Loucy (cell line): ENCODE data around the gene PHLDB1.

Source experiments
- H2AFZ ChIP-seq: fragments of 200-600 bp; sonication (generic); 2 replicates; pipeline ENCODE4 v1.6.0; 2016; ENCODE audit warnings: antibody characterized with exemption, mild to moderate bottlenecking, low read length, moderate library complexity
- H3F3A ChIP-seq: fragments of 200-600 bp; 2 replicates; pipeline ENCODE4 v1.6.0; 2016; ENCODE audit warnings: antibody characterized with exemption, low read depth, mild to moderate bottlenecking
- H3K27me3 ChIP-seq: fragments of 200-600 bp; sonication (generic); 2 replicates; pipeline ENCODE4 v1.6.1; 2014; ENCODE audit warnings: low read length, mild to moderate bottlenecking; ENCODE audit not compliant: insufficient read depth, poor library complexity, severe bottlenecking
- H3K36me3 ChIP-seq: fragments of 200-600 bp; sonication (generic); 2 replicates; pipeline ENCODE4 v1.6.1; 2016; ENCODE audit warnings: low read length; ENCODE audit not compliant: insufficient read depth
- H3K4me1 ChIP-seq: fragments of 200-600 bp; sonication (generic); 2 replicates; pipeline ENCODE4 v1.5.1; 2014; ENCODE audit warnings: low read length, mild to moderate bottlenecking; ENCODE audit not compliant: insufficient read depth, poor library complexity, severe bottlenecking
- H3K4me2 ChIP-seq: fragments of 200-600 bp; sonication (generic); 2 replicates; pipeline ENCODE4 v1.6.0; 2014; ENCODE audit warnings: antibody characterized with exemption, low read length, low read depth, mild to moderate bottlenecking; ENCODE audit not compliant: poor library complexity, severe bottlenecking
- H3K4me3 ChIP-seq: fragments of 200-600 bp; sonication (generic); 2 replicates; pipeline ENCODE4 v1.5.1; 2014; ENCODE audit warnings: low read length, mild to moderate bottlenecking, mixed read lengths; ENCODE audit not compliant: poor library complexity, severe bottlenecking
- H3K79me2 ChIP-seq: fragments of 200-600 bp; sonication (generic); 2 replicates; pipeline ENCODE4 v1.6.1; 2014; ENCODE audit warnings: low read length; ENCODE audit not compliant: insufficient read depth
- H3K9ac ChIP-seq: fragments of 200-600 bp; sonication (generic); 2 replicates; pipeline ENCODE4 v1.6.0; 2014; ENCODE audit warnings: mild to moderate bottlenecking, low read depth, low read length, moderate library complexity; ENCODE audit not compliant: poor library complexity, severe bottlenecking
- H3K9me2 ChIP-seq: fragments of 200-600 bp; sonication (generic); replicated peaks from 2 replicates; pipeline ENCODE4 v1.6.1; 2016; ENCODE audit warnings: low read depth, low read length, mixed read lengths
- H3K9me3 ChIP-seq: fragments of 200-600 bp; sonication (generic); 2 replicates; pipeline ENCODE4 v1.6.1; 2014; ENCODE audit warnings: mild to moderate bottlenecking, antibody characterized with exemption, low read length, low read depth; ENCODE audit not compliant: insufficient read depth
- H4K20me1 ChIP-seq: fragments of 200-600 bp; sonication (generic); 2 replicates; pipeline ENCODE4 v1.6.0; 2014; ENCODE audit warnings: antibody characterized with exemption, low read length, mild to moderate bottlenecking; ENCODE audit not compliant: insufficient read depth, poor library complexity, severe bottlenecking
- CTCF ChIP-seq: fragments of 200-600 bp; sonication (generic); conservative IDR thresholded peaks from 2 replicates; pipeline ENCODE4 v1.5.1; 2014; ENCODE audit warnings: mild to moderate bottlenecking, antibody characterized with exemption, low read length
- EZH2phosphoT487 ChIP-seq: fragments of 200-600 bp; IDR thresholded peaks from 2 replicates; pipeline ENCODE4 v1.6.1; 2018; ENCODE audit warnings: antibody characterized with exemption, mild to moderate bottlenecking, moderate library complexity, borderline replicate concordance

The PHLDB1 gene

DNA sequence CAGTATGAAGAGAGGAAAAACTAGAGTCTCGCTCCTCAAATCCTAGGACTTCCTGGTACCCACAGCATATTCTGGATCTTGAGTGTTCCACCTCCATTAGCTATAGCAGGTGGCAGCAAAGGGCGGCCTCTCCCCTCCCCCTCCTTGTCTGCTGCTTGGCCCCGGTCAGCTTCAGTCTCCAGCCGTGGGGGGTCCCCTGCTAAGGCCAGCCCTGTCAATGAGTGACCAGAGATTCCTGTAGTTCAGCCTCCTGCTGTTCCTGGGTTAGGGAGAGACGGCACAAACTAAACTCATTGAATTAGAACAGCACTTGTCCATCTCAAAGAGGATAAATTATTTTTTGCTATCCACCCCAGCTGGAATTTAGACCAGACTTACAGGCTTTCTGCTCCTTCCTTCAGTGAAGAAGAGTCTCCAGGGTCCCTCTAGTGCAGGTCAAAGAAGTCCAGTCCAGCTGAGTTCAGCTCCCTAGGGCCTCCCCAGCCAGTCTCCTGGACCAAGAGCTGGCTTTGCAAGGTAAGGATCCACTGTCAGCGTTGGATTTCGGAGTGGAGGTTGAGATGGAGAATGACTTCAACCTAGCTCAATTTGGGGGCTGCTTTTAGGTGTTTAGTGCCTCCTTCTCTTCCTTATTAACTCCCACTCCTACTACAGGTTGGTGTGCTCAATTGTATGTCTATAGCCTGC lies 1.1 kb upstream of the PHLDB1 start:
- Histone ChIP-seq H3K27me3 (peaks cover 26% of the 10 kb centered on the region), H3K9ac (no peak overlapping the region), H3K9me3 (no peaks in the 10 kb centered on the region), H4K20me1 (no peaks in the 10 kb centered on the region), H3K4me1 (no peaks in the 10 kb centered on the region), H3K36me3 (peaks cover 12% of the 10 kb centered on the region; the same call in 1 of the 2 replicates), H3K9me2 (no peaks in the 10 kb centered on the region), H3K4me2 (no peak overlapping the region), H3K4me3 (no peak overlapping the region), H3F3A (no peaks in the 10 kb centered on the region), H2AFZ (no peak overlapping the region), H3K79me2 (no peaks in the 10 kb centered on the region)
- TF ChIP-seq CTCF (no peak), EZH2phosphoT487 (no peak)

GRCh38 chr11:118606844-118607228 lies 579 bp upstream of the PHLDB1 start:
- Histone ChIP-seq H3K9me2 (no peaks in the 10 kb centered on the region), H3K9me3 (no peaks in the 10 kb centered on the region), H3K27me3 (peaks cover 26% of the 10 kb centered on the region), H3K4me3 (no peak overlapping the region), H3K36me3 (peaks cover 6% of the 10 kb centered on the region; the same call in 1 of the 2 replicates), H3K4me1 (no peaks in the 10 kb centered on the region), H2AFZ (no peak overlapping the region), H3F3A (no peaks in the 10 kb centered on the region), H3K9ac (no peak overlapping the region), H3K79me2 (no peaks in the 10 kb centered on the region), H3K4me2 (no peak overlapping the region), H4K20me1 (no peaks in the 10 kb centered on the region)
- TF ChIP-seq CTCF = no peak

GRCh38 chr11:118608360-118609227 lies 1.2 kb downstream of the PHLDB1 start:
- Histone ChIP-seq H3K79me2 (no peaks in the 10 kb centered on the region), H3K4me1 (no peaks in the 10 kb centered on the region), H2AFZ (no peak overlapping the region), H3F3A (no peaks in the 10 kb centered on the region), H3K4me2 (no peak overlapping the region), H3K36me3 (no peaks in the 10 kb centered on the region), H3K4me3 (no peak overlapping the region), H3K27me3 (peaks cover 26% of the 10 kb centered on the region), H4K20me1 (no peaks in the 10 kb centered on the region), H3K9me3 (no peaks in the 10 kb centered on the region), H3K9me2 (no peaks in the 10 kb centered on the region), H3K9ac (no peak overlapping the region)
- no peak for TF ChIP-seq CTCF
